ENCODE results near the gene ZWILCH. TPM values are rescaled to one million over a fixed set of nuclear protein-coding genes. Genes with fewer than 3 reads are reported as not detected.

ZWILCH gene
- total and polyA plus RNA-seq, 4 donors = 1.5 to 11.3 (median 2.9) TPM

DNA sequence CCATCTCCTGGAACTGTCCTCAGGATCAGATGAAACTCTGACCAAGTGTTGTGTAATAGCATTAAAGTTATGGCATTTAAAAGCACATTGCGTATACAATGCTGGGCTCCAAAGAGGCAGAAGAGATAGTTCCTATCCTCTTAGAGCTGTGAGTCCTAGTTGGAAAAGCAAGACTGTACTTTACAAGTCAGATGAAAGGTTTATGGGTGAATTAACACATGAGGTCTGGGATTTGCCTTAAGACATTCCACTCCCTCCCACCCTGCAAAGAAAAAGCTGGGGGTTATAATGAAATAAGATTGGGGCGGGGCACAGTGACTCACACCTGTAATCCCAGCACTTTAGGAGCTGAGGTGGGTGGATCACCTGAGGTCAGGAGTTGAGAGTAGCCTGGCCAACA lies 43.2 kb upstream of the ZWILCH start:
- TF ChIP-seq HNF4G (IDR thresholded peaks at IDR 0.05) = no peak
- TF ChIP-seq, protein P1, sequence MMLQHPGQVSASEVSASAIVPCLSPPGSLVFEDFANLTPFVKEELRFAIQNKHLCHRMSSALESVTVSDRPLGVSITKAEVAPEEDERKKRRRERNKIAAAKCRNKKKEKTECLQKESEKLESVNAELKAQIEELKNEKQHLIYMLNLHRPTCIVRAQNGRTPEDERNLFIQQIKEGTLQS (IDR thresholded peaks at IDR 0.05) = no peak
- no peak for TF ChIP-seq JUND (IDR thresholded peaks at IDR 0.05)
- no peak for TF ChIP-seq YY1 (IDR thresholded peaks at IDR 0.05)
- no peak for TF ChIP-seq RAD21 (IDR thresholded peaks at IDR 0.05)
- TF ChIP-seq FOXA1 (IDR thresholded peaks at IDR 0.05) = no peak
- TF ChIP-seq SP1 (IDR thresholded peaks at IDR 0.05) = no peak
- no peak for TF ChIP-seq GABPA (IDR thresholded peaks at IDR 0.05 in 1 of 2, conservative IDR thresholded peaks at IDR 0.05 in 1 of 2)
- TF ChIP-seq, protein P2, sequence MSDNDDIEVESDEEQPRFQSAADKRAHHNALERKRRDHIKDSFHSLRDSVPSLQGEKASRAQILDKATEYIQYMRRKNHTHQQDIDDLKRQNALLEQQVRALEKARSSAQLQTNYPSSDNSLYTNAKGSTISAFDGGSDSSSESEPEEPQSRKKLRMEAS (IDR thresholded peaks at IDR 0.05) = no peak
- no peak for TF ChIP-seq TAF1 (conservative IDR thresholded peaks at IDR 0.05)
- TF ChIP-seq NR2F2 (IDR thresholded peaks at IDR 0.05) = no peak
- TF ChIP-seq, protein P3, sequence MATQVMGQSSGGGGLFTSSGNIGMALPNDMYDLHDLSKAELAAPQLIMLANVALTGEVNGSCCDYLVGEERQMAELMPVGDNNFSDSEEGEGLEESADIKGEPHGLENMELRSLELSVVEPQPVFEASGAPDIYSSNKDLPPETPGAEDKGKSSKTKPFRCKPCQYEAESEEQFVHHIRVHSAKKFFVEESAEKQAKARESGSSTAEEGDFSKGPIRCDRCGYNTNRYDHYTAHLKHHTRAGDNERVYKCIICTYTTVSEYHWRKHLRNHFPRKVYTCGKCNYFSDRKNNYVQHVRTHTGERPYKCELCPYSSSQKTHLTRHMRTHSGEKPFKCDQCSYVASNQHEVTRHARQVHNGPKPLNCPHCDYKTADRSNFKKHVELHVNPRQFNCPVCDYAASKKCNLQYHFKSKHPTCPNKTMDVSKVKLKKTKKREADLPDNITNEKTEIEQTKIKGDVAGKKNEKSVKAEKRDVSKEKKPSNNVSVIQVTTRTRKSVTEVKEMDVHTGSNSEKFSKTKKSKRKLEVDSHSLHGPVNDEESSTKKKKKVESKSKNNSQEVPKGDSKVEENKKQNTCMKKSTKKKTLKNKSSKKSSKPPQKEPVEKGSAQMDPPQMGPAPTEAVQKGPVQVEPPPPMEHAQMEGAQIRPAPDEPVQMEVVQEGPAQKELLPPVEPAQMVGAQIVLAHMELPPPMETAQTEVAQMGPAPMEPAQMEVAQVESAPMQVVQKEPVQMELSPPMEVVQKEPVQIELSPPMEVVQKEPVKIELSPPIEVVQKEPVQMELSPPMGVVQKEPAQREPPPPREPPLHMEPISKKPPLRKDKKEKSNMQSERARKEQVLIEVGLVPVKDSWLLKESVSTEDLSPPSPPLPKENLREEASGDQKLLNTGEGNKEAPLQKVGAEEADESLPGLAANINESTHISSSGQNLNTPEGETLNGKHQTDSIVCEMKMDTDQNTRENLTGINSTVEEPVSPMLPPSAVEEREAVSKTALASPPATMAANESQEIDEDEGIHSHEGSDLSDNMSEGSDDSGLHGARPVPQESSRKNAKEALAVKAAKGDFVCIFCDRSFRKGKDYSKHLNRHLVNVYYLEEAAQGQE (IDR thresholded peaks at IDR 0.05) = no peak
- TF ChIP-seq, protein P4, sequence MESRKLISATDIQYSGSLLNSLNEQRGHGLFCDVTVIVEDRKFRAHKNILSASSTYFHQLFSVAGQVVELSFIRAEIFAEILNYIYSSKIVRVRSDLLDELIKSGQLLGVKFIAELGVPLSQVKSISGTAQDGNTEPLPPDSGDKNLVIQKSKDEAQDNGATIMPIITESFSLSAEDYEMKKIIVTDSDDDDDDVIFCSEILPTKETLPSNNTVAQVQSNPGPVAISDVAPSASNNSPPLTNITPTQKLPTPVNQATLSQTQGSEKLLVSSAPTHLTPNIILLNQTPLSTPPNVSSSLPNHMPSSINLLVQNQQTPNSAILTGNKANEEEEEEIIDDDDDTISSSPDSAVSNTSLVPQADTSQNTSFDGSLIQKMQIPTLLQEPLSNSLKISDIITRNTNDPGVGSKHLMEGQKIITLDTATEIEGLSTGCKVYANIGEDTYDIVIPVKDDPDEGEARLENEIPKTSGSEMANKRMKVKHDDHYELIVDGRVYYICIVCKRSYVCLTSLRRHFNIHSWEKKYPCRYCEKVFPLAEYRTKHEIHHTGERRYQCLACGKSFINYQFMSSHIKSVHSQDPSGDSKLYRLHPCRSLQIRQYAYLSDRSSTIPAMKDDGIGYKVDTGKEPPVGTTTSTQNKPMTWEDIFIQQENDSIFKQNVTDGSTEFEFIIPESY (IDR thresholded peaks at IDR 0.05) = no peak
- TF ChIP-seq, protein P5, sequence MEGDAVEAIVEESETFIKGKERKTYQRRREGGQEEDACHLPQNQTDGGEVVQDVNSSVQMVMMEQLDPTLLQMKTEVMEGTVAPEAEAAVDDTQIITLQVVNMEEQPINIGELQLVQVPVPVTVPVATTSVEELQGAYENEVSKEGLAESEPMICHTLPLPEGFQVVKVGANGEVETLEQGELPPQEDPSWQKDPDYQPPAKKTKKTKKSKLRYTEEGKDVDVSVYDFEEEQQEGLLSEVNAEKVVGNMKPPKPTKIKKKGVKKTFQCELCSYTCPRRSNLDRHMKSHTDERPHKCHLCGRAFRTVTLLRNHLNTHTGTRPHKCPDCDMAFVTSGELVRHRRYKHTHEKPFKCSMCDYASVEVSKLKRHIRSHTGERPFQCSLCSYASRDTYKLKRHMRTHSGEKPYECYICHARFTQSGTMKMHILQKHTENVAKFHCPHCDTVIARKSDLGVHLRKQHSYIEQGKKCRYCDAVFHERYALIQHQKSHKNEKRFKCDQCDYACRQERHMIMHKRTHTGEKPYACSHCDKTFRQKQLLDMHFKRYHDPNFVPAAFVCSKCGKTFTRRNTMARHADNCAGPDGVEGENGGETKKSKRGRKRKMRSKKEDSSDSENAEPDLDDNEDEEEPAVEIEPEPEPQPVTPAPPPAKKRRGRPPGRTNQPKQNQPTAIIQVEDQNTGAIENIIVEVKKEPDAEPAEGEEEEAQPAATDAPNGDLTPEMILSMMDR (IDR thresholded peaks at IDR 0.05; ENCODE audit: low read depth, low read length, missing input control) = no peak
- 97% methylated on average over 2 of the region's 2 CpGs for WGBS
- Histone ChIP-seq H3K4me3 (ENCODE audit: low read depth in 1 of 3, low read length in 3 of 3) (no peak overlapping the region), H3K4me1 (ENCODE audit: control insufficient read depth in 4 of 4, insufficient read depth in 4 of 4, low read length in 3 of 4) (peaks cover under 1 to 10% (median 3%) of the 10 kb centered on the region in 4 donors), H3K27ac (ENCODE audit: low read depth in 1 of 2, low read length in 2 of 2) (no peak overlapping the region), H3K9me3 (ENCODE audit: control insufficient read depth in 4 of 4, low read length in 3 of 4) (no peaks in the 10 kb centered on the region), H3K27me3 (ENCODE audit: control insufficient read depth in 4 of 4, insufficient read depth in 4 of 4, low read length in 3 of 4) (no peaks in the 10 kb centered on the region), H3K36me3 (ENCODE audit: control insufficient read depth in 4 of 4, insufficient read depth in 3 of 4, low read depth in 1 of 4, low read length in 3 of 4) (peaks cover 0 to 3% (median under 1%) of the 10 kb centered on the region in 4 donors), H3K9ac (ENCODE audit: low read depth in 1 of 2, low read length in 2 of 2) (no peak overlapping the region)
- DNase-seq (ENCODE audit: low spot score) = no peak

GRCh38 chr15:66462627-66463026 lies 42.5 kb upstream of the ZWILCH start:
- Histone ChIP-seq H3K27me3 (ENCODE audit: control insufficient read depth in 4 of 4, insufficient read depth in 4 of 4, low read length in 3 of 4) (no peaks in the 10 kb centered on the region), H3K9ac (ENCODE audit: low read depth in 1 of 2, low read length in 2 of 2) (no peak overlapping the region), H3K4me1 (ENCODE audit: control insufficient read depth in 4 of 4, insufficient read depth in 4 of 4, low read length in 3 of 4) (peaks cover 1 to 16% (median 8%) of the 10 kb centered on the region in 4 donors), H3K4me3 (ENCODE audit: low read depth in 1 of 3, low read length in 3 of 3) (no peak overlapping the region), H3K9me3 (ENCODE audit: control insufficient read depth in 4 of 4, low read length in 3 of 4) (no peaks in the 10 kb centered on the region), H3K36me3 (ENCODE audit: control insufficient read depth in 4 of 4, insufficient read depth in 3 of 4, low read depth in 1 of 4, low read length in 3 of 4) (peaks cover 0 to 3% (median under 1%) of the 10 kb centered on the region in 4 donors), H3K27ac (ENCODE audit: low read depth in 1 of 2, low read length in 2 of 2) (no peak overlapping the region)
- 94% methylated on average over 4 of the region's 4 CpGs for WGBS
- DNase-seq (ENCODE audit: low spot score) = no peak
- TF ChIP-seq JUND (IDR thresholded peaks at IDR 0.05) (no peak), FOXA1 (IDR thresholded peaks at IDR 0.05) (no peak), YY1 (IDR thresholded peaks at IDR 0.05) (no peak), SP1 (IDR thresholded peaks at IDR 0.05) (no peak), HNF4A (conservative IDR thresholded peaks at IDR 0.05) (no peak), RAD21 (IDR thresholded peaks at IDR 0.05) (no peak), RXRA (IDR thresholded peaks at IDR 0.05) (no peak), NR2F2 (IDR thresholded peaks at IDR 0.05) (no peak), GABPA (IDR thresholded peaks at IDR 0.05 in 1 of 2, conservative IDR thresholded peaks at IDR 0.05 in 1 of 2) (no peak)
- TF ChIP-seq, protein P5 (IDR thresholded peaks at IDR 0.05; ENCODE audit: low read depth, low read length, missing input control) = no peak
- TF ChIP-seq, protein P2 (IDR thresholded peaks at IDR 0.05) = no peak
- TF ChIP-seq, protein P3 (IDR thresholded peaks at IDR 0.05) = no peak
- TF ChIP-seq, protein P1 (IDR thresholded peaks at IDR 0.05) = no peak
